ENCODE data around the gene ATP7B.

Gene ATP7B

DNA sequence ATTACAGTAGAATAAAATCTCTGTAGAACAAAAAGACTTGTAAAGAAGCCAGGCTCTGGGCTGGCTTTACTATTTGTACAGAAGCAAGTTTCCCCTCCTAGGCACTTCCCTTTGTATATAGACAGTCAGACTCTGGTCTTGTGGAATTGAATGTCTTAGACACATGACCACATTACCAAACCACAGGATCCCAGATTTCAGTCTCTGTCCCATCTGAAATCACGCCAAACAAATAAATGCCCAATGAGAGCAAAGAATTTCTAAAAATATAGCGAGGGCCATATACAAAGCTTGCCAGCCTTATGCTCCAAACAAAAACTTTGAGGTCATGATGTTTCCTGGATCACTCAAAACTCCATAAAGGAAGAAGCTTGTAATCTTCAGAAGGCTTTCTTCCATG, 125.6 kb downstream of the ATP7B start:
- no peak overlapping the region for H3K27ac ChIP-seq (ENCODE audit: low read length)
- H2AFZ ChIP-seq (ENCODE audit: low read length): no peak overlapping the region
- H3K79me2 ChIP-seq (ENCODE audit: low read length): no peaks in the 10 kb centered on the region
- no peaks in the 10 kb centered on the region for H3K27me3 ChIP-seq (replicated peaks; ENCODE audit: insufficient read depth, low read length)
- H3K9ac ChIP-seq (ENCODE audit: low read length): no peak overlapping the region
- no peaks in the 10 kb centered on the region for H4K20me1 ChIP-seq (ENCODE audit: insufficient read depth, low read length)
- no peak overlapping the region for H3K4me2 ChIP-seq (ENCODE audit: low read depth, low read length)
- no peaks in the 10 kb centered on the region for H3K9me2 ChIP-seq (replicated peaks; ENCODE audit: insufficient read depth, low read length)
- no peak for DNase-seq
- no peaks in the 10 kb centered on the region for H3K36me3 ChIP-seq (replicated peaks; ENCODE audit: insufficient read depth, low read length)
- no peak for TF ChIP-seq EZH2phosphoT487 (IDR thresholded peaks at IDR 0.05; ENCODE audit: low read length)
- TF ChIP-seq, protein P1, sequence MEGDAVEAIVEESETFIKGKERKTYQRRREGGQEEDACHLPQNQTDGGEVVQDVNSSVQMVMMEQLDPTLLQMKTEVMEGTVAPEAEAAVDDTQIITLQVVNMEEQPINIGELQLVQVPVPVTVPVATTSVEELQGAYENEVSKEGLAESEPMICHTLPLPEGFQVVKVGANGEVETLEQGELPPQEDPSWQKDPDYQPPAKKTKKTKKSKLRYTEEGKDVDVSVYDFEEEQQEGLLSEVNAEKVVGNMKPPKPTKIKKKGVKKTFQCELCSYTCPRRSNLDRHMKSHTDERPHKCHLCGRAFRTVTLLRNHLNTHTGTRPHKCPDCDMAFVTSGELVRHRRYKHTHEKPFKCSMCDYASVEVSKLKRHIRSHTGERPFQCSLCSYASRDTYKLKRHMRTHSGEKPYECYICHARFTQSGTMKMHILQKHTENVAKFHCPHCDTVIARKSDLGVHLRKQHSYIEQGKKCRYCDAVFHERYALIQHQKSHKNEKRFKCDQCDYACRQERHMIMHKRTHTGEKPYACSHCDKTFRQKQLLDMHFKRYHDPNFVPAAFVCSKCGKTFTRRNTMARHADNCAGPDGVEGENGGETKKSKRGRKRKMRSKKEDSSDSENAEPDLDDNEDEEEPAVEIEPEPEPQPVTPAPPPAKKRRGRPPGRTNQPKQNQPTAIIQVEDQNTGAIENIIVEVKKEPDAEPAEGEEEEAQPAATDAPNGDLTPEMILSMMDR (IDR thresholded peaks at IDR 0.05; ENCODE audit: low read length): no peak
- TF ChIP-seq EZH2 (optimal IDR thresholded peaks at IDR 0.05; ENCODE audit: low read depth, low read length): no peak
- no peaks in the 10 kb centered on the region for H3F3A ChIP-seq (ENCODE audit: insufficient read depth, low read length)
- H3K9me3 ChIP-seq (replicated peaks; ENCODE audit: insufficient read depth, low read length): no peaks in the 10 kb centered on the region
- no peak overlapping the region for H3K4me3 ChIP-seq (ENCODE audit: low read length)
- no peaks in the 10 kb centered on the region for H3K4me1 ChIP-seq (ENCODE audit: low read length)

DNA sequence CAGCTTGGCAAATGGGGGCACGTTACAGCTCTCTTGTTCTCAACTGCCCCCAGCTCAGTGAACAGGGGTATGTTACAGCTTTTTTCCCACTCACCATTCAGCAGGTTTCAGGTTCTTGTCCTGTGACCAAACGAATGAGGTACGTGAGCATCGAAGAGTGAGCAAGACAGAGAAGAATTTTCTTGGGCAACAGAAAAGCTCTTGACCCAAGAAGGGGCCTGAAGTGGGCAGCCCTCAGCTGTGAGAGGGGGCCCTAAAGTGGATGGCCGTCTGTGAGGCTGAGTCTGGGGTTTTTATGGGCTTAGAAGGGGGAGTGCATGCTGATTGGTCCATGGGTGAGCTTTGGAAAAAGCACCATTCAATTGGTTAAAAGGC, 128.0 kb downstream of the ATP7B start:
- TF ChIP-seq EZH2phosphoT487 (IDR thresholded peaks at IDR 0.05; ENCODE audit: low read length): no peak
- TF ChIP-seq, protein P1 (IDR thresholded peaks at IDR 0.05; ENCODE audit: low read length): no peak
- TF ChIP-seq EZH2 (optimal IDR thresholded peaks at IDR 0.05; ENCODE audit: low read depth, low read length): no peak
- no peaks in the 10 kb centered on the region for H3K79me2 ChIP-seq (ENCODE audit: low read length)
- H3K9me2 ChIP-seq (replicated peaks; ENCODE audit: insufficient read depth, low read length): no peaks in the 10 kb centered on the region
- H3K4me1 ChIP-seq (ENCODE audit: low read length): no peaks in the 10 kb centered on the region
- no peaks in the 10 kb centered on the region for H3K27me3 ChIP-seq (replicated peaks; ENCODE audit: insufficient read depth, low read length)
- H3K4me3 ChIP-seq (ENCODE audit: low read length): no peak overlapping the region
- no peak overlapping the region for H3K4me2 ChIP-seq (ENCODE audit: low read depth, low read length)
- H3K9ac ChIP-seq (ENCODE audit: low read length): no peak overlapping the region
- no peaks in the 10 kb centered on the region for H4K20me1 ChIP-seq (ENCODE audit: insufficient read depth, low read length)
- no peak overlapping the region for H3K27ac ChIP-seq (ENCODE audit: low read length)
- no peaks in the 10 kb centered on the region for H3K36me3 ChIP-seq (replicated peaks; ENCODE audit: insufficient read depth, low read length)
- H3K9me3 ChIP-seq (replicated peaks; ENCODE audit: insufficient read depth, low read length): no peaks in the 10 kb centered on the region
- no peak for DNase-seq
- H3F3A ChIP-seq (ENCODE audit: insufficient read depth, low read length): no peaks in the 10 kb centered on the region
- H2AFZ ChIP-seq (ENCODE audit: low read length): no peak overlapping the region
